NCI-H446 (cell line): Measurements from ENCODE around the gene SRGN.

Experiments used
- DNase-seq, 2 experiments: peaks; one replicate each; lab custom pipeline; 2025; lab: John Stamatoyannopoulos, UW

Gene SRGN

DNA sequence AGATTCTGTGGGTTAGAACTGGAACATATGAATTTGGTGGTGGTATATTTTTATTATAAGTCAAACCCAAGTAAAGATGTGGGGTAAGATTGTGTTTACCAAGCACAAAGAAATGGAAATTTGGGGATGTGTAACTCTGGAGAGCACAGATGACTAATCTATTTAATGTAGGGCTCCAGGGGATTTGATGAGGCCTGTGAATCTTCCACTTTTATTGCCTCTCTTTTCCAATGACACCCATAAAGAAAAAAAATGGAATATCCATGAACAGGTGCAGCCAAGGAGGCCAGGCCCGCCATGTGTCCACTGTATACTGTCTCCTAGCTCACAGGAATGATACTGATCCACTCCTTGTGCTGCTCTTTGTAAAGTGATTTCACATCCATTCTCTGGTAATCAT lies 2.8 kb downstream of the SRGN start:
- no peak for DNase-seq

- no peak for DNase-seq
Measured at GRCh38 chr10:69091143-69091651, 3.3 kb downstream of the SRGN start.

DNA sequence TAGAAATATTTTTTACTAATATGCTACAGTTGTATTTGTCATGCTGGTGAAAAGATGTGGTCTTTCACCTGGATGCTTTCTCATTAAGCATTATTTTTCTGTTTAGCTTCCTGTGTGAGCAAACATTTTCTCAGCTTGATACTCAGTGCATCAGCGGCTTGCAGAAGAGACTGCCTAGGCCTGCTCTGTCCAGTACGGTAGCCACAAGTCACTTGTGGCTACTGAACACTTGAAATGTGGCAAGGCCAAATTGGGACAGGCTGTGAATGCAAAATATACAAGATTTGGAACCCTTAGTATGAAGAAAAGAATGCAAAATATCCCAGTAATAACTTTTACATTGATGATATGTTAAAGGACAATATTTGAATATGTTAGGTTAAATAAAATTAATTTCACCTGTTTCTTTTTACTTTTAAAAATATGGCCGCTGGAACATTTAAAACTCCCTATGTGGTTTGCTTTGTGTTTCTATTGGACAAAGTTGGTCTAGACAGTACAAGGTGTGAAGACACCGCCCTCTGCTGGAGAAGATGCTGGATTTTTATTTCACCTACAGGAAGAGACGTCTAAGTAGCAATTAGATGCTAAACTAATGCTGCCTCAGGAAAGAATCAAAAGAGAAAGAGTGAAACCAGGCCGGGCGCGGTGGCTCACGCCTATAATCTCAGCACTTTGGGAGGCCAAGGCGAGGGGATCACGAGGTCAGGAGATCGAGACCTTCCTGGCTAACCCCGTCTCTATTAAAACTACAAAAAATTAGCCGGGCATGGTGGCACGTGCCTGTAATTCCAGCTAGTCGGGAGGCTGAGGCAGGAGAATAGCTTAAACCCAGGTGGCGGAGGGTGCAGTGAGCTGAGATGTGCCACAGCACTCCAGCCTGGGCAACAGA lies 5.3 kb downstream of the SRGN start:
- DNase-seq: peak; percentile 24 to 72

GRCh38 chr10:69093933-69094332 lies 6.0 kb downstream of the SRGN start:
- DNase-seq: no peak

DNA sequence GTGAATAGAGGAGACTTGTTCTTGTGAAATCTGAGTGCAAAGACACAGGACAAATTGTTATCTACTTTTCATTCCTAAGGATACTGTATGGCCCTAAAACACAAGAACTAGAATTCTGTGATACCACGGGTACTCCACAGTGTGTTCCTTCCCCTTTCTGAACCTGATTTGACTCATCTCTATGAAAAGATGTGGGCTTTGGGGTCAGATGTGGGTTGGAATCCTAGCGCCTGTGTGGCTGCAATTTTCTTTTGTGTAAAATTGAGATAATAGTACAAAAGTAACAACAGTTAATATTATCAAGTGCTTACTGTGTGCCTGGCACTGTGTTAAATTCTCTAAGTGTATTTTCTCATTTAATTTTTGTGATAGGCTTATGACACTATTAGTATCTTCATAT lies 8.1 kb downstream of the SRGN start:
- DNase-seq: no peak

DNA sequence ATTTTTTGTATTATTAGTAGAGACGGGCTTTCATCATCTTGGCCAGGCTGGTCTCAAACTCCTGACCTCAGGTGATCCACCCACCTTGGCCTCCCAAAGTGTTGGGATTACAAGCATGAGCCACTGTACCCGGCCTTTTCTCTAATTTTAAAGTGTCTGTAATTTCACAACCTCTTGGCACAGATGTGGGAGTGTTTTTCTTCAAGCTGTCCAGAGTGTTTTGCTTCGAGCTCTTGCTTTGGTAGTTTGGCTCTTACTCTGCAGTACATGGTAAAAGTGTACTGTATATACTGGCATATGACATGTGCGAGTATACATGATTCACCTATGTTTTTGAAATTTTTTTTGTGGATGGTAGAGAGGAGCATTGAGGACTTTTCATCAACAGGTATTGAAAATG lies 9.8 kb downstream of the SRGN start:
- DNase-seq: no peak

- no peak for DNase-seq
Measured at GRCh38 chr10:69100136-69100872, 12.4 kb downstream of the SRGN start.

GRCh38 chr10:69101451-69102095 lies 13.7 kb downstream of the SRGN start:
- DNase-seq: no peak

DNA sequence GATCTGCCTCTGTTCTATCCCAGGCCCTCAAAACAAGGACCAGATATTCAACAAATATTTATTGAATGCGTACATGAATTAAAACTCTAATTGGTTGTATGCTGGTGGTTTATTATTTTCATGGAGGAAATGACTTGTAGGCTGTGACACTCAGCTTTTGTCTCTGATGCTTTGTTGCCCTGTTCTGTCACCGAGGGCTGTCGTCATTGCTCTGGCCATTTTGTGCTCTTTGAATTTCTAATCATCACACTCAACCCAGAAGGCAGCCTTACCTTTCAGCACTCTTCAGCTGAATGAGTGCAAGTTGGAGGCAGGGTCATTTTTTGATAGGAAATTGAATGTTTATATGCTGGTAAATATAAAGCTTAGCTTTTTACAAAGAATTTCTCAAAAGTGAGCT lies 14.5 kb downstream of the SRGN start:
- DNase-seq: no peak

DNA sequence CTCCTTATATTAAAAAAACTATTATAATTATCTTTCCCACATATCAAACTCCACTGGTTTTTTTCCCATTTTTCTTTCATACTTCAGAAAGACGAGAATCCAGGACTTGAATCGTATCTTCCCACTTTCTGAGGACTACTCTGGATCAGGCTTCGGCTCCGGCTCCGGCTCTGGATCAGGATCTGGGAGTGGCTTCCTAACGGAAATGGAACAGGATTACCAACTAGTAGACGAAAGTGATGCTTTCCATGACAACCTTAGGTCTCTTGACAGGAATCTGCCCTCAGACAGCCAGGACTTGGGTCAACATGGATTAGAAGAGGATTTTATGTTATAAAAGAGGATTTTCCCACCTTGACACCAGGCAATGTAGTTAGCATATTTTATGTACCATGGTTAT lies 15.9 kb downstream of the SRGN start:
- no peak for DNase-seq

DNA sequence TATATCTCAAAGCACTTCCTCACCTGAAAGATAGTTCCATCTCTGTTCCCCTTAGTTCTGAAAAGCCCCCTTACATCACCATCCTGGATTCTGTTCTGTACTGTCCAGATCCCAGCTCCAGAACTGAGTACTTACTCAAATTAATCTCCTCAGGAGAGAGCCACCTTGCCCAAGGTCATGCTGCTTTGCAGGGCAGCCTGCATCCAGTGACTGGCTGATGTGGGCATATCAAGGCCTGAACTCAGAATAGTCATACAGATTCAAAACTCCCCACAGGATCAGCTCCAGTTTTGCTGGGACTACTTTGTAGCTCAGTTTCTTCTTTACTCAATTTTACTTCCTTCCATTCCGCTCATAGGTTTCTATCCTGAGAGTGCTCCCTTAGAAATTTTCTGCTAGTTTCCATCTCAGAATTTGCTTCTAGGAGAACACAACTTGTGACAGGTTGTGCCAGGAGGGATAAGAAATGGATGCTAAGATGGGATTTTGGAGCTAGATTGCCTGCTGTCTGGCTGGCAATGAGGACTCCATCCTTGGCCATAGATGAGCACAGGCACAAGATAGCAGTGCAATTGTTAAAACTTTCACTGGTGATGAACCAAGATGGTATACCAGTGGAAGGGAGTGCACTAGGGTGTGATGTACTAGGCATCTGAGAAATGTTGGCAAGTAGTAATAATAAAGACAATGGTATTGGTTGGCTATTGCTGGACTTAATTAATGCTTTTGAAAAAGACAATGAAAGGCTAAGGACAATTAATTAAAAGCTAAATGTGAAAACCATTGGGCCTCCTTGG lies 17.3 kb downstream of the SRGN start:
- DNase-seq: no peak

DNA sequence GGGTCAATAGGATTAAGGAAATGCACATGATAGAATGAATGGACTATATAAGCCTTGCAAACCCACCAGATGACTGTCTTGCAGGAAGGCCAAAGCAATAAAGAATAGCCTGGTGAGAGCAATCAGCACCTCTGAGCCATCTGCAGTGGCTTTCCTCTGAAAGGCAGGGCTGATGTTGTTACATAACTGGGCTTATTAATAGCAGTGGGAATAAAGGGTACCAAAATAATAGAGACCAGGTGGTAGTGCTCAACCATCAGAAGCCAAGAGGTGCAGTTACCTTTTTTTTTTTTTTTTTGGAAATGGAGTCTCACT lies 19.2 kb downstream of the SRGN start:
- DNase-seq: no peak

DNA sequence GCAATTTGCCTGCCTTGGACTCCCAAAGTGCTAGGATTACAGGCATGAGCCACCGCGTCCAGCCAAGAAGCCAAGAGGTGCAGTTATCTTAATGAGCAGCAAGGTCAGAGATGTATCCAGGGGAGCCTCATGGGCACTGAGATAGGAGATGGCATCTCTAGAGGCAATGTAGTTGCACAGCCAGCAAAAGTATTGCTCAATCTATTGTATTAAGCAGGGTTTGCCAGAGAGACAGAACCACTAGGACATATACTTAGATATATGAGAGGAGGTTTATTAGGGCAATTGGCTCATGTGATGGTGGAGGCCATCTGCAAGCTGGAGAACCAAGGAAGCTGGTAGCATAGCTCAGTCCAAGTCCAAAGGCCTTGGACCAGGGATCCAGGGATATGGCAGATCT lies 19.8 kb downstream of the SRGN start:
- DNase-seq: no peak

DNA sequence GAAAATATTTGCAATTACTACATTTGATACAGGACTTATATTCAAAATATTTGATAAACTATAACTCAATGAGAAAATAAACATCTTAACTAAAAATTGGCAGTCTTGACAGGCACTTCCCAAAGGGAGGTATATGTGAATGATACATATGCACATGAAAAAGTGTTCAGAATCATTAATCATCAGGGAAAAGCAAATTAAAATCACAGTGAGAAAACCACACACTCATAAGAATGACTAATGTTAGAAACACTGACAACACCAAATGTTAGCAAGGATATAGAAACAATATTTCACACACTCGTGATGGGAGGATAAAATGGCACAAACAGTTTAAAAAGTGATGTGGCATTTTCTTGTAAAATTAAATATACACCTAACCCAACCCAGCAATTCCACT lies 32.0 kb downstream of the SRGN start:
- no peak for DNase-seq

GRCh38 chr10:69123306-69123746 lies 35.4 kb downstream of the SRGN start:
- no peak for DNase-seq

DNA sequence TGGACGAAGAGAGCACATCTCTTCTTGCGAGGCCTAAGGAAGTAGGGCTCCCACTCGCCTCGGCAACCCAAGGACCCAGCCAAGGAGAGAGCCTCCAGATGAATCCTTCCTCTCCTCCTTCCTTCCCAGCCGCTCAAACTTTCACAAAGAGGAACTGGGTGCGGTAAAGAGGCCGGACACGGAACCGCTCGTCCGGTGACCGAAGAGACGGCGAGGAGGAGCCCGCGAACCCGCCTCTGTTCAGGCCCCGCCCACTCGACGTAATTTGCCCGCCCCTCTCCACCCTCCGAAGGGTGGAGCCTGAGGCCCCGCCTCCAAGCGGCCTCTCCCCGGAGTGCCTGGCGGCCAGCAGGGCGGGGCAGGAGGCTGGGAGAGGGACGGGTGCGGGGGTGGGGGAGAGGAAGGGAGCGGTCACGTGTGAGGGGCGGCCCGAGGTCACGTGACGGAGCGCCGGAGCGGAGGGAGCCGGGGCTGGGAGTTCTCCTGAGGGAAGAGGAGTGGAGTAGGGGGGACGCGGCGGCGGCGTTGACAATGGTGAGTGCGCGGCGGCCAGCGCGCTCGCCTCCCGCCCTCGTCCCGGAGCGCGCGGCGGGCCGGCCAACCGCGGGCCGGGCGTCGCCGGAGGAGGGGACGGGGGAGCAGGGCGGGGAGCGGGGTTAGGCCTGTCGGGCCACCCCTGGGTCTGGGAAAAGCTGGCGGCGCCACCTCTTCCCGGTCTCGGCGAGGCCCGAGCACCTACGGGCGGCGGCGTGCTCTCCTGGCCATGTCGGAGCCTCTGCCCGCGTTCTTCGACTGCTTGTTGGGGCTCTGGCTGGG lies 36.1 kb downstream of the SRGN start, which contains the start of gene VPS26A:
Gene VPS26A, plus strand, starts transcription at position 432 of the 816 bp plus-strand sequence. Its CDS starts 100 bp downstream, at position 532.
- DNase-seq: peak; percentile 81 to 95

- no peak for DNase-seq
Measured at GRCh38 chr10:69124563-69125268, 36.8 kb downstream of the SRGN start.

- DNase-seq: no peak
Measured at GRCh38 chr10:69125554-69125953, 37.7 kb downstream of the SRGN start.

GRCh38 chr10:69130251-69130650 lies 42.3 kb downstream of the SRGN start:
- DNase-seq: no peak

GRCh38 chr10:69139961-69140360 lies 52.1 kb downstream of the SRGN start:
- no peak for DNase-seq
